Retinal pigment epithelial cell (primary cell): ENCODE data around the gene RFX5.
"Not testable (repeated sequence)": the region's sequence is repeated elsewhere in the genome, so short reads cannot be mapped to it uniquely, and the experiment has no call there.

Experiments used
- DNase-seq: peaks from one replicate; pipeline ENCODE4 v3.0.0-alpha.2; 2010; ENCODE audit warnings: low read depth
- H3K4me3 ChIP-seq: 2 replicates; pipeline ENCODE4 v1.5.1; 2011; ENCODE audit warnings: mild to moderate bottlenecking, low read length, control low read depth, moderate library complexity
- CTCF ChIP-seq: conservative IDR thresholded peaks from 2 replicates; pipeline ENCODE4 v1.5.1; 2011; ENCODE audit warnings: low read depth, low read length, control low read depth, inconsistent platforms

The RFX5 gene

GRCh38 chr1:151346769-151347522, at the start of gene RFX5:
Gene RFX5 (minus strand): TSS chr1:151347252. CDS start chr1:151346320, 932 bp downstream.
- no peak for TF ChIP-seq CTCF
- DNase-seq: peak; percentile 90
- peak within 1 kb of the TSS; percentile 88 for H3K4me3 ChIP-seq

GRCh38 chr1:151396265-151396664, 49.2 kb upstream of the RFX5 start:
- H3K4me3 ChIP-seq, DNase-seq: not testable (repeated sequence)

DNA sequence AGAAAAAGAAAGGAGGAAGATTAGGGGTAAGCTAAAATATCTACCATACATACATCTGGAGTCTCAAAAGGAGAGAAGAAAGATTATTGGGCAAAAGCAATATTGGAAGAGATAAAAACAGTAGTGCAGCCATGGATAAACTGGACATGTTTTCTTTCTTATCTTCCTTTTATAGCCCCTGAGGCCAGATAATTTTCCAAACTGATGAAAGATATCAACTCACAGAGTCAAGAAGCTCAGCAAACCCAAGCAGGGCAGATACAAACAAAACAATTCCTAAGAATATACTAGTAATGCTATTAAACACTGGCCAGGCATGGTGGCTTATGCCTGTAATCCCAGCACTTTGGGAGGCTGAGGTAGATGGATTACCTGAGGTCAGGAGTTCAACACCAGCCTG, 46.5 kb upstream of the RFX5 start:
- no peak for DNase-seq
- no peak overlapping the region for H3K4me3 ChIP-seq
- no peak for TF ChIP-seq CTCF

DNA sequence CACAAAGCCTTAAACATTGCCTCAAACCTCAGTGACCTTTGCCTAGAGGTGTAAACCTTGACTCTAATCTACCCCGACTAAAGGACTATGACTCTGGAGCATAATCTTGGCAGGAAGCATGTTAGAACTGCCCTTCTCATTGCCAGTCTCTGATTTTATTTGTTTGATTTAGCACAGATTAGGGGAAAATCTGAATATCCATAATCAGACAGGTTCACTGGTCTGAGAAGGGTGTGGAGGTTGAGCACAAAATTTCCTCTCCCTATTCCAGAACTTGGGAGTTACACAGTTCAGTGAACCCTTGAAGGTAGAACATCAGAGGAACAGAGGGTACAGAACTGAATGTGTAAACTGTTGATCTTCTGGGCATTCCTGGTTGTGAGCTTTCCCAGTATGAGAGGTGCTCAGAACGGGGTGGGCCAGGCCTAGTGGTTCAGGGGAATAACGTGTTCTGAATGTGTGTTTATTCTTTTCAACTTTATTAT, 44.1 kb upstream of the RFX5 start:
- DNase-seq: no peak
- no peak overlapping the region for H3K4me3 ChIP-seq
- no peak for TF ChIP-seq CTCF

DNA sequence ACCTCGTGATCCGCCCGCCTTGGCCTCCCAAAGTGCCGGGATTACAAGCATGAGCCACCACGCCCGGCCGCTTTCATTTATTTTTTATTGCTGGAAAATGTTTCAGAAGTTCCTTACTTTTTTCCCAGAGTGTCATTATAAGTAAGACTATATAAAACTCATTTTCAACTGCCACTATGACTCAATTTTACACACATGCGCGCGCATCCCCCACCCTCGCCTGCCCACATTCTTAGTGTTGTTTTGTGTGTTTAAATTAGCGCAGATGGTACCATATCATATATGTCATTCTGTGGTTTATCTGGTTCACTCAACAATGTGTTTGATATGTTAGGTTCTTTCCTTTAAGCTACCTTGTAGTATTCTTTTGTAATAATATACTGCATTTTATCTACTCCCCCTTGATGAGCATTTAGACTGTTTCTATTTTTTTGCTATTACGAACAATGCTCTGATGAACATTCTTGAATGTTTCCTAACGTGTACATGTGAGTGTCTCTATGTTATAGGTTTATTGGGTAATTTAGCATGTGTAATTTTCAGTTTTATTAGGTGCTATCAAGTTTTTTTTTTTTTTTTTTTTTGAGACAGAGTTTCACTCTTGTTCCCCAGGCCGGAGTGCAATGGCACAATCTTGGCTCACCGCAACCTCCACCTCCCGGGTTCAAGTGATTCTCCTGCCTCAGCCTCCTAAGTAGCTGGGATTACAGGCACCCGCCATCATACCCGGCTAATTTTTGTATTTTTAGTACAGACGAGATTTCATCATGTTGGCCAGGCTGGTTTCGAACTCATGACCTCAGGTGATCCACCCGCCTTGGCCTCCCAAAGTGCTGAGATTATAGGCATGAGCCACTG, 43.4 kb upstream of the RFX5 start:
- DNase-seq, H3K4me3 ChIP-seq: not testable (repeated sequence)

DNA sequence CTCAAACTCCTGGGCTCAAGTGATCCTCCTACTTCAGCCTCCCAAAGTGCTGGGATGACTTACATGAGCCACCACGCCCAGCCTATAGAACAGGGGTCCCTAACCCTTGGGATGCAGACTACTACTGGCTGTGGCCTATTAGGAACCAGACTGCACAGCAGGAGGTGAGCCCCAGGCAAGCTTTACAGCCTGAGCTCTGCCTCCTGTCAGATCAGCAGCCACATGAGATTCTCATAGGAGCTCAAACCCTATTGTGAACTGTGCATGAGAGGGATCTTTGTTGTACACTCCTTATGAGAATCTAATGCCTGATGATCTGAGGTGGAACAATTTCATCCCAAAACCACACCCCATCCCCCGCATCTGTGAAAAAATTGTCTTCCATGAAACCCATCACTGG, 39.0 kb upstream of the RFX5 start:
- H3K4me3 ChIP-seq: no peak overlapping the region
- no peak for TF ChIP-seq CTCF
- DNase-seq: no peak

GRCh38 chr1:151384584-151384983, 37.5 kb upstream of the RFX5 start:
- no peak for TF ChIP-seq CTCF
- no peak for DNase-seq
- H3K4me3 ChIP-seq: no peak overlapping the region
